IgD-negative memory B cell (primary cell): ENCODE data around the gene KCNMB2. TPM values are rescaled to one million over a fixed set of nuclear protein-coding genes. Genes with fewer than 3 reads are reported as not detected.

Source experiments
- H3K27ac Mint-ChIP-seq, 3 donors: one replicate each; pipeline ENCODE4 v1.8.0; 2020 to 2022; ENCODE audit warnings: mild to moderate bottlenecking in 3 of 3, mixed read lengths in 3 of 3, moderate library complexity in 1 of 3
- H3K27me3 Mint-ChIP-seq: one replicate; pipeline ENCODE4 v1.8.0; 2021; ENCODE audit warnings: mixed read lengths
- H3K36me3 Mint-ChIP-seq: one replicate; pipeline ENCODE4 v1.8.0; 2020; ENCODE audit warnings: mild to moderate bottlenecking, mixed read lengths
- H3K4me1 Mint-ChIP-seq, 3 donors: one replicate each; pipeline ENCODE4 v1.8.0; 2020 to 2022; ENCODE audit warnings: mixed read lengths in 3 of 3, mild to moderate bottlenecking in 1 of 3
- H3K4me3 Mint-ChIP-seq, 4 donors: one replicate each; pipeline ENCODE4 v1.8.0; 2020 to 2022; ENCODE audit warnings: mild to moderate bottlenecking in 4 of 4, mixed read lengths in 4 of 4, moderate library complexity in 3 of 4
- H3K9me3 Mint-ChIP-seq, 3 donors: one replicate each; pipeline ENCODE4 v1.8.0; 2020 to 2021; ENCODE audit warnings: mixed read lengths in 3 of 3, mild to moderate bottlenecking in 1 of 3
- polyA plus RNA-seq: library from polyadenylated mRNA; unstranded; fragments of 300-500 nt; fragmentation: Illumina TruSeq; gene quantifications from one replicate; pipeline ENCODE4 v1.2.3, GENCODE V29; 2021

The KCNMB2 gene
- not detected for polyA plus RNA-seq

GRCh38 chr3:178536211-178537079 lies at the start of gene KCNMB2:
Gene KCNMB2, plus strand, starts transcription at chr3:178536436.
- H3K27me3 Mint-ChIP-seq, result peaks cover 16% of the 10 kb centered on the region
- peaks cover 2% of the 10 kb centered on the region for H3K36me3 Mint-ChIP-seq
- peaks cover under 1 to 7% (median 1%) of the 10 kb centered on the region in 3 donors for H3K9me3 Mint-ChIP-seq
- peaks cover 0 to 10% (median 6%) of the 10 kb centered on the region in 3 donors for H3K4me1 Mint-ChIP-seq
- H3K27ac Mint-ChIP-seq, result no peak within 1 kb of the TSS
- peak within 1 kb of the TSS in 1 of 4 donors; percentile 56 for H3K4me3 Mint-ChIP-seq

GRCh38 chr3:178486903-178487302 lies 49.3 kb upstream of the KCNMB2 start:
- Mint-ChIP-seq H3K36me3 (no peaks in the 10 kb centered on the region), H3K27me3 (peaks cover 8% of the 10 kb centered on the region), H3K9me3 (no peaks in the 10 kb centered on the region), H3K4me1 (no peaks in the 10 kb centered on the region), H3K4me3 (no peak overlapping the region), H3K27ac (no peak overlapping the region)

GRCh38 chr3:178487752-178488151 lies 48.5 kb upstream of the KCNMB2 start:
- H3K4me1 Mint-ChIP-seq, result no peaks in the 10 kb centered on the region
- H3K36me3 Mint-ChIP-seq, result no peaks in the 10 kb centered on the region
- H3K27me3 Mint-ChIP-seq, result peaks cover 8% of the 10 kb centered on the region
- no peak overlapping the region for H3K4me3 Mint-ChIP-seq
- no peaks in the 10 kb centered on the region for H3K9me3 Mint-ChIP-seq
- H3K27ac Mint-ChIP-seq, result no peak overlapping the region

GRCh38 chr3:178491751-178492150 lies 44.5 kb upstream of the KCNMB2 start:
- peaks cover 0 to 4% (median 2%) of the 10 kb centered on the region in 3 donors for H3K9me3 Mint-ChIP-seq
- peaks cover 3% of the 10 kb centered on the region for H3K27me3 Mint-ChIP-seq

GRCh38 chr3:178492491-178492890 lies 43.7 kb upstream of the KCNMB2 start:
- H3K9me3 Mint-ChIP-seq, result peaks cover 0 to 4% (median 2%) of the 10 kb centered on the region in 3 donors
- H3K27ac Mint-ChIP-seq, result no peak overlapping the region
- H3K4me1 Mint-ChIP-seq, result no peaks in the 10 kb centered on the region
- no peaks in the 10 kb centered on the region for H3K36me3 Mint-ChIP-seq
- no peak overlapping the region for H3K4me3 Mint-ChIP-seq
- no peaks in the 10 kb centered on the region for H3K27me3 Mint-ChIP-seq

More at GRCh38 chr3:178491751-178492150, 44.5 kb upstream of the KCNMB2 start:
- Mint-ChIP-seq H3K4me1 (no peaks in the 10 kb centered on the region), H3K4me3 (no peak overlapping the region), H3K36me3 (no peaks in the 10 kb centered on the region), H3K27ac (no peak overlapping the region)

GRCh38 chr3:178494386-178494785 lies 41.9 kb upstream of the KCNMB2 start:
- Mint-ChIP-seq H3K27me3 (no peaks in the 10 kb centered on the region), H3K4me1 (no peaks in the 10 kb centered on the region), H3K27ac (no peak overlapping the region), H3K4me3 (no peak overlapping the region), H3K36me3 (no peaks in the 10 kb centered on the region), H3K9me3 (peaks cover 0 to 4% (median 2%) of the 10 kb centered on the region in 3 donors)

- H3K36me3 Mint-ChIP-seq, result no peaks in the 10 kb centered on the region
- peaks cover 0 to 4% (median 2%) of the 10 kb centered on the region in 3 donors for H3K9me3 Mint-ChIP-seq
- no peaks in the 10 kb centered on the region for H3K4me1 Mint-ChIP-seq
- no peaks in the 10 kb centered on the region for H3K27me3 Mint-ChIP-seq
- H3K4me3 Mint-ChIP-seq, result no peak overlapping the region
- H3K27ac Mint-ChIP-seq, result no peak overlapping the region
Measured at GRCh38 chr3:178496911-178497310, 39.3 kb upstream of the KCNMB2 start.

GRCh38 chr3:178498871-178499270 lies 37.4 kb upstream of the KCNMB2 start:
- Mint-ChIP-seq H3K27me3 (no peaks in the 10 kb centered on the region), H3K27ac (no peak overlapping the region), H3K36me3 (no peaks in the 10 kb centered on the region), H3K4me1 (no peaks in the 10 kb centered on the region), H3K4me3 (no peak overlapping the region), H3K9me3 (peaks cover 0 to 4% (median 2%) of the 10 kb centered on the region in 3 donors)

GRCh38 chr3:178500631-178501030 lies 35.6 kb upstream of the KCNMB2 start:
- Mint-ChIP-seq H3K27ac (no peak overlapping the region), H3K9me3 (peaks cover 0 to 4% (median under 1%) of the 10 kb centered on the region in 3 donors), H3K27me3 (no peaks in the 10 kb centered on the region), H3K4me1 (no peaks in the 10 kb centered on the region), H3K4me3 (no peak overlapping the region), H3K36me3 (no peaks in the 10 kb centered on the region)

- no peak overlapping the region for H3K4me3 Mint-ChIP-seq
- no peaks in the 10 kb centered on the region for H3K4me1 Mint-ChIP-seq
- no peaks in the 10 kb centered on the region for H3K9me3 Mint-ChIP-seq
- no peaks in the 10 kb centered on the region for H3K27me3 Mint-ChIP-seq
- no peak overlapping the region for H3K27ac Mint-ChIP-seq
- no peaks in the 10 kb centered on the region for H3K36me3 Mint-ChIP-seq
Measured at GRCh38 chr3:178504128-178504527, 32.1 kb upstream of the KCNMB2 start.

GRCh38 chr3:178505832-178506231 lies 30.4 kb upstream of the KCNMB2 start:
- no peak overlapping the region for H3K27ac Mint-ChIP-seq
- no peaks in the 10 kb centered on the region for H3K4me1 Mint-ChIP-seq
- H3K4me3 Mint-ChIP-seq, result no peak overlapping the region
- no peaks in the 10 kb centered on the region for H3K36me3 Mint-ChIP-seq
- H3K27me3 Mint-ChIP-seq, result no peaks in the 10 kb centered on the region
- H3K9me3 Mint-ChIP-seq, result no peaks in the 10 kb centered on the region

- no peaks in the 10 kb centered on the region for H3K36me3 Mint-ChIP-seq
- no peak overlapping the region for H3K4me3 Mint-ChIP-seq
- no peaks in the 10 kb centered on the region for H3K4me1 Mint-ChIP-seq
- no peak overlapping the region for H3K27ac Mint-ChIP-seq
- H3K27me3 Mint-ChIP-seq, result no peaks in the 10 kb centered on the region
- no peaks in the 10 kb centered on the region for H3K9me3 Mint-ChIP-seq
Measured at GRCh38 chr3:178507507-178508442, 28.5 kb upstream of the KCNMB2 start.

- peaks cover 2% of the 10 kb centered on the region for H3K36me3 Mint-ChIP-seq
- H3K27me3 Mint-ChIP-seq, result no peaks in the 10 kb centered on the region
- no peaks in the 10 kb centered on the region for H3K4me1 Mint-ChIP-seq
- H3K9me3 Mint-ChIP-seq, result no peaks in the 10 kb centered on the region
- no peak overlapping the region for H3K27ac Mint-ChIP-seq
- no peak overlapping the region for H3K4me3 Mint-ChIP-seq
Measured at GRCh38 chr3:178508443-178508825, 27.8 kb upstream of the KCNMB2 start.

GRCh38 chr3:178510496-178510895 lies 25.7 kb upstream of the KCNMB2 start:
- H3K9me3 Mint-ChIP-seq, result no peaks in the 10 kb centered on the region
- no peak overlapping the region for H3K4me3 Mint-ChIP-seq
- no peaks in the 10 kb centered on the region for H3K4me1 Mint-ChIP-seq
- peaks cover 2% of the 10 kb centered on the region for H3K36me3 Mint-ChIP-seq
- no peak overlapping the region for H3K27ac Mint-ChIP-seq
- peaks cover 1% of the 10 kb centered on the region for H3K27me3 Mint-ChIP-seq

- H3K4me3 Mint-ChIP-seq, result no peak overlapping the region
- no peaks in the 10 kb centered on the region for H3K9me3 Mint-ChIP-seq
- no peaks in the 10 kb centered on the region for H3K4me1 Mint-ChIP-seq
- peaks cover 1% of the 10 kb centered on the region for H3K27me3 Mint-ChIP-seq
- no peak overlapping the region for H3K27ac Mint-ChIP-seq
- H3K36me3 Mint-ChIP-seq, result peaks cover 2% of the 10 kb centered on the region
Measured at GRCh38 chr3:178512647-178513046, 23.6 kb upstream of the KCNMB2 start.
